ENCODE results near the gene BSPH1. TPM values are rescaled to one million over a fixed set of nuclear protein-coding genes. Genes with fewer than 3 reads are reported as not detected.

Gene BSPH1, protein sequence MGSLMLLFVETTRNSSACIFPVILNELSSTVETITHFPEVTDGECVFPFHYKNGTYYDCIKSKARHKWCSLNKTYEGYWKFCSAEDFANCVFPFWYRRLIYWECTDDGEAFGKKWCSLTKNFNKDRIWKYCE
- total RNA-seq (not detected), polyA plus RNA-seq (not detected)

DNA sequence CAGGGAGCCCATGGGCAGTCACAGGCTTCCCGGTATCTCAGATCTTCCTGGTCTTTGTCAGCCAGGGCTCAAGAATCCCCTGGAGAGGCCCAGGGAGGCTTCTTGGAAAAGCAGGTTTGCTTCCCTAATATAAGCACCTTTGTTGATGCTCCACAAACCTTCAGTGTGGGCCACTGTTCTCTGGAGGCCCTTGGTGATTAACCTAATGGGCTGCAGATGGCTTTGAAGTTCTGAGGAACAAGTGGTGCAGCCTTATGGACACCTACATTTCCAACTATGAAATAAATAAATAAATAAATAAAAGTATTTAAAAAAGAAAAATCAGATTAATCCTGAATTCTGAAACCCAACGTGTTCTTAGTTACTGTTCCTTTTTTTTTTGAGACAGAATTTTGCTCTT, at the start of gene BSPH1:
BSPH1 (minus strand) TSS at position 101 of the 400 bp plus-strand sequence; CDS start at position 12, 89 bp downstream.
- Histone ChIP-seq H3K27ac (ENCODE audit: low read depth, low read length) (no peak within 1 kb of the TSS), H3K9me3 (ENCODE audit: control insufficient read depth in 1 of 2, low read length in 2 of 2) (no peaks in the 10 kb centered on the region), H3K27me3 (ENCODE audit: insufficient read depth, low read length) (no peaks in the 10 kb centered on the region), H3K36me3 (ENCODE audit: insufficient read depth, low read length) (no peaks in the 10 kb centered on the region), H3K4me1 (ENCODE audit: insufficient read depth, low read length) (no peaks in the 10 kb centered on the region), H3K4me3 (ENCODE audit: low read length in 2 of 2) (no peak within 1 kb of the TSS)
- intact Hi-C loops (cut with micrococcal nuclease) = no loop called here
- H3K27me3 Mint-ChIP-seq = peaks cover 20 to 28% of the 10 kb centered on the region in 2 donors
- DNase-seq = no peak
- H3K4me1 Mint-ChIP-seq = no peaks in the 10 kb centered on the region
- ChIA-PET CTCF (ENCODE audit: partially characterized antibody) (interaction anchor here (1.0 kb wide), 1 partner anchor 95 kb away, joined by 3 read pairs; no protein-coding TSS in a partner anchor), POLR2A (ENCODE audit: partially characterized antibody) (no interaction called here)
- no peaks in the 10 kb centered on the region for H3K36me3 Mint-ChIP-seq
- H3K4me3 Mint-ChIP-seq = no peak within 1 kb of the TSS
- H3K27ac Mint-ChIP-seq = no peak within 1 kb of the TSS
- H3K9me3 Mint-ChIP-seq = no peaks in the 10 kb centered on the region

DNA sequence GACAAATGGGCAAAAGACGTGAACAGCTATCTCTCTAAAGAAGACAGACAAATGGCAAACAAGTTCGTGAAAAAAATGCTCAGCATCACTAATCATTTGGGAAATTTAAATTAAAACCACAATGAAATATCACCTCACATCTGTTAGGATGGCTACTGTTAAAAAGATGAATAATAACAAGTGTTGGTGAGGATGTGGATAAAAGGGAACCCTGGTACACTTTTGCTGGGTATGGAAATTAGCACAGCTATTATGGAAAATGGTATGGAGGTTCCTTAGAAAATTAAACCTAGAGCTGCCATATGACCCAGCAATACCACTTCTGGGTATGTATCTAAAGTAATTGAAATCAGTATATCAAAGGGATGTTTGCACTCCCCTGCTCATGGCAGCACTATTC, 44.8 kb upstream of the BSPH1 start:
- peaks cover 29 to 35% of the 10 kb centered on the region in 2 donors for H3K27me3 Mint-ChIP-seq
- CTCF ChIA-PET (ENCODE audit: partially characterized antibody) = no interaction called here
- intact Hi-C loops (cut with micrococcal nuclease) = no loop called here

DNA sequence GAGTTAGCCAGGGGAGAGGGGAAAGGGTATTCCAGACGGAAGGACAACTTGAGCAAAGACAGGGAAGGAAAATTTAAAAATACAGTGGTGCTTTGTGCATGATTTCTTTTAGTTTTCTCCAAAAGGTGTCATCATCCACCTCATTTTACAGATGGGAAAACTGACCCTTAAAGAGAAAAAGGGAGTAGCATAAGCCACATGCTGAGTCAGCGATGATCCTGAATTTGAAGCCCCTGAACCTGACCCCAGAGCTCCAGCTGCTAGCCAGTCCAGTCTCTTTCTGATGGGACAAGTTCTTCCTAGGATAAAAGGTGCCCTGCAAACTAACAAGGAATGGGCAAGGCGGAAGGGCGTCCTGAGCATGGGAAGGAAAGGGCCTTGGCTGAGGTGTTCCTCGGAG, 41.6 kb upstream of the BSPH1 start:
- H3K9me3 Mint-ChIP-seq = peaks cover 0 to 23% (median 16%) of the 10 kb centered on the region in 8 donors
- no peaks in the 10 kb centered on the region for H3K9me3 ChIP-seq (ENCODE audit: control insufficient read depth in 1 of 2, low read length in 2 of 2)
- no peaks in the 10 kb centered on the region for H3K27me3 ChIP-seq (ENCODE audit: insufficient read depth, low read length)
- no peak overlapping the region for H3K4me3 Mint-ChIP-seq
- no peak overlapping the region for H3K4me3 ChIP-seq (ENCODE audit: low read length in 2 of 2)
- peaks cover 19 to 22% of the 10 kb centered on the region in 2 donors for H3K27me3 Mint-ChIP-seq
- CTCF ChIA-PET (ENCODE audit: partially characterized antibody) = no interaction called here
- H3K27ac Mint-ChIP-seq = no peak overlapping the region
- H3K36me3 ChIP-seq (ENCODE audit: insufficient read depth, low read length) = no peaks in the 10 kb centered on the region
- no peaks in the 10 kb centered on the region for H3K4me1 ChIP-seq (ENCODE audit: insufficient read depth, low read length)
- H3K27ac ChIP-seq (ENCODE audit: low read depth, low read length) = no peak overlapping the region
- H3K36me3 Mint-ChIP-seq = peaks cover 0 to 1% of the 10 kb centered on the region in 2 donors
- POLR2A ChIA-PET (ENCODE audit: partially characterized antibody) = no interaction called here
- no peaks in the 10 kb centered on the region for H3K4me1 Mint-ChIP-seq
- no peak for DNase-seq
- intact Hi-C loops (cut with micrococcal nuclease) = no loop called here

More for the DNA sequence above, 44.8 kb upstream of the BSPH1 start:
- no peak overlapping the region for H3K4me3 ChIP-seq (ENCODE audit: low read length in 2 of 2)
- H3K36me3 Mint-ChIP-seq = peaks cover 0 to 1% of the 10 kb centered on the region in 2 donors
- no peaks in the 10 kb centered on the region for H3K9me3 ChIP-seq (ENCODE audit: control insufficient read depth in 1 of 2, low read length in 2 of 2)
- POLR2A ChIA-PET (ENCODE audit: partially characterized antibody) = no interaction called here
- H3K36me3 ChIP-seq (ENCODE audit: insufficient read depth, low read length) = no peaks in the 10 kb centered on the region
- H3K4me1 ChIP-seq (ENCODE audit: insufficient read depth, low read length) = no peaks in the 10 kb centered on the region
- no peak overlapping the region for H3K4me3 Mint-ChIP-seq
- no peak overlapping the region for H3K27ac Mint-ChIP-seq
- H3K9me3 Mint-ChIP-seq = peaks cover 0 to 35% (median 20%) of the 10 kb centered on the region in 8 donors
- no peak for DNase-seq
- H3K27me3 ChIP-seq (ENCODE audit: insufficient read depth, low read length) = no peaks in the 10 kb centered on the region
- H3K27ac ChIP-seq (ENCODE audit: low read depth, low read length) = no peak overlapping the region
- H3K4me1 Mint-ChIP-seq = no peaks in the 10 kb centered on the region

DNA sequence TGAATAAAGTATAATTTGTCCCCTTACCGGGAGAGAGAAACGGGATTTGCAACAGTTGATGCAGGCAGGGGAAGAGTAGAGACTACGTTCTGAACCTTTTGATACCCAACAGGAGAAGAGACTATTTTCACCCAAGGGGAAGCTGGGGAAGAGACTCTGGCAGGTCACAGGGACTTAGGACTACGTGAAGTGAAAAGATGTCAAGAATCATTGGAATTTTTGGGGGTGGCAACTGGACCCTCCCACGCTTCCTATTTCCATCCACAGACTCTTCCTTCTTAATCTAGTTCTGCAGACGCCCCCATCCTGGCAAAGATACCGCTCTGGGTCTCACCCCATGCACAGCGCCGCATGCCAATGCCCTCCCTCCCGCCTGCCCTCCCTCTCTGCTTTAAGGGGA, 38.1 kb upstream of the BSPH1 start:
- POLR2A ChIA-PET (ENCODE audit: partially characterized antibody) = no interaction called here
- H3K36me3 Mint-ChIP-seq = no peaks in the 10 kb centered on the region
- intact Hi-C loops (cut with micrococcal nuclease) = no loop called here
- no peak for DNase-seq
- Histone ChIP-seq H3K27me3 (ENCODE audit: insufficient read depth, low read length) (no peaks in the 10 kb centered on the region), H3K27ac (ENCODE audit: low read depth, low read length) (no peak overlapping the region), H3K4me1 (ENCODE audit: insufficient read depth, low read length) (no peaks in the 10 kb centered on the region), H3K9me3 (ENCODE audit: control insufficient read depth in 1 of 2, low read length in 2 of 2) (no peaks in the 10 kb centered on the region), H3K4me3 (ENCODE audit: low read length in 2 of 2) (no peak overlapping the region), H3K36me3 (ENCODE audit: insufficient read depth, low read length) (no peaks in the 10 kb centered on the region)
- peaks cover 0 to 3% (median 0%) of the 10 kb centered on the region in 8 donors for H3K9me3 Mint-ChIP-seq
- H3K27ac Mint-ChIP-seq = no peak overlapping the region
- H3K4me3 Mint-ChIP-seq = no peak overlapping the region
- H3K4me1 Mint-ChIP-seq = no peaks in the 10 kb centered on the region
- CTCF ChIA-PET (ENCODE audit: partially characterized antibody) = no interaction called here
- H3K27me3 Mint-ChIP-seq = peaks cover 19 to 29% of the 10 kb centered on the region in 2 donors

DNA sequence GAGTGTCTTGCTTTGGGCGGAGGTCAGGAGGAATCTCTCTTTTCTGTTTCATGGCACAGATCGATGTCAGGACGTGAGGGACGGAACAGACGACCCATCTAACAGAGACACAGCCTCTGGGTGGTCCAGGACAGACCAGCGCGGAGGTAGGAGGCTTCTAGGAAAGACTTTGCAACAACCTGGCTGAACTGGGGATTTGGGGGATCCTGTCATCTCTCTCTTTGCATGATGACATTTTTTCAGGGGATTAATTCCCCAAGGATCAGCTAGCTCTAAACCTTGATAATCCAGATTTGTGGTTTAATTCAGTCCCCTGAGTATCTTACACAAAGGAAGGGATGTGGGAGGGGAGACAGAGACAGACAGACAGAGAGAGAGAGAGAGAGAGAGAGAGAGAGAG, 37.5 kb upstream of the BSPH1 start:
- Histone ChIP-seq H3K27ac (ENCODE audit: low read depth, low read length) (no peak overlapping the region), H3K4me3 (ENCODE audit: low read length in 2 of 2) (no peak overlapping the region), H3K36me3 (ENCODE audit: insufficient read depth, low read length) (no peaks in the 10 kb centered on the region), H3K4me1 (ENCODE audit: insufficient read depth, low read length) (no peaks in the 10 kb centered on the region), H3K9me3 (ENCODE audit: control insufficient read depth in 1 of 2, low read length in 2 of 2) (no peaks in the 10 kb centered on the region), H3K27me3 (ENCODE audit: insufficient read depth, low read length) (no peaks in the 10 kb centered on the region)
- ChIA-PET POLR2A (ENCODE audit: partially characterized antibody) (no interaction called here), CTCF (ENCODE audit: partially characterized antibody) (no interaction called here)
- intact Hi-C loops (cut with micrococcal nuclease) = no loop called here
- peaks cover 0 to 3% (median 0%) of the 10 kb centered on the region in 8 donors for H3K9me3 Mint-ChIP-seq
- H3K4me1 Mint-ChIP-seq = no peaks in the 10 kb centered on the region
- H3K36me3 Mint-ChIP-seq = no peaks in the 10 kb centered on the region
- no peak for DNase-seq
- H3K4me3 Mint-ChIP-seq = no peak overlapping the region
- peaks cover 20 to 36% of the 10 kb centered on the region in 2 donors for H3K27me3 Mint-ChIP-seq
- no peak overlapping the region for H3K27ac Mint-ChIP-seq

DNA sequence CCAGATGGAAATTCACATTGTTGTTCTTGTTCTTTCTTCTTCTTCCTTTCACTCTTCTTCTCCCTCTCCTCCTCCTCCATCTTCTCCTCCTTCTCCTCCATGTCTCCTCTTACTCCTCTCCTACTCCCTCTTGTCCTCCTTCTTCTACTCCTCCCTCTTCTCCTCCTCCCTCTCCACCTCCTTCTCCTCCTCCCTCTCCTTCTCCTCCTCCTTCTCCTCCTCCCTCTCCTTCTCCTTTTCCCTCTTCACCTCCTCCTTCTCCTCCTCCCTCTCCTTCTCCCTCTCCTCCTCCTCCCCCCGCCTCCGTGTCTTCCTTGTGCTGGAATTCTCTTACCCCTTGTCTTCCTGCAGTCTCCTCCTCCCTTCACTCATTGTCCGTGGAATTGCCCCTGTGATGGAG, 33.5 kb upstream of the BSPH1 start:
- peaks cover 0 to 2% (median 0%) of the 10 kb centered on the region in 8 donors for H3K9me3 Mint-ChIP-seq
- Histone ChIP-seq H3K9me3 (ENCODE audit: control insufficient read depth in 1 of 2, low read length in 2 of 2) (no peaks in the 10 kb centered on the region), H3K4me3 (ENCODE audit: low read length in 2 of 2) (no peak overlapping the region), H3K27me3 (ENCODE audit: insufficient read depth, low read length) (no peaks in the 10 kb centered on the region), H3K27ac (ENCODE audit: low read depth, low read length) (no peak overlapping the region), H3K36me3 (ENCODE audit: insufficient read depth, low read length) (no peaks in the 10 kb centered on the region), H3K4me1 (ENCODE audit: insufficient read depth, low read length) (no peaks in the 10 kb centered on the region)
- no peak for DNase-seq
- H3K4me1 Mint-ChIP-seq = no peaks in the 10 kb centered on the region
- POLR2A ChIA-PET (ENCODE audit: partially characterized antibody) = no interaction called here
- peaks cover 19 to 38% of the 10 kb centered on the region in 2 donors for H3K27me3 Mint-ChIP-seq
- H3K36me3 Mint-ChIP-seq = no peaks in the 10 kb centered on the region
- CTCF ChIA-PET (ENCODE audit: partially characterized antibody) = no interaction called here
- H3K27ac Mint-ChIP-seq = no peak overlapping the region
- intact Hi-C loops (cut with micrococcal nuclease) = no loop called here
- H3K4me3 Mint-ChIP-seq = no peak overlapping the region

DNA sequence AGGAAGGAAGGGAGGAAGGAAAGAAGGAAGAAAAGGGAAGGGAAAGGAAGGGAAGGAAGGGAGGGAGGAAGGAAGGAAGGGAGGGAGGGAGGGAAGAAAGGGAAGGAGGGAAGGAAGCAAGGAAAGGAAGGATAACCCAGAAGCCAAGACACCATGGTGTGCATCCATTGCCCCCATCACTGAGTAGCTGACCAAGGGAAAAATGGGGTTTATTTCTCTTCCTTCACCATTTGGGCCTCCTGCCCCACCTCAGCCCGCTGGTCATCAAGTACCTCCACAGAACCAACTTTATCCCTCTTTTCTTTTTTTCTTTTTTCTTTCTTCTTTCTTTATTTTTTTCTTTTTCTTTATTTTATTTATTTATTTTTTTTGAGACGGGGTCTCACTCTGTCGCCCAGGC, 31.5 kb upstream of the BSPH1 start:
- peaks cover 18 to 44% of the 10 kb centered on the region in 2 donors for H3K27me3 Mint-ChIP-seq
- Histone ChIP-seq H3K27me3 (ENCODE audit: insufficient read depth, low read length) (no peaks in the 10 kb centered on the region), H3K4me3 (ENCODE audit: low read length in 2 of 2) (no peak overlapping the region), H3K36me3 (ENCODE audit: insufficient read depth, low read length) (no peaks in the 10 kb centered on the region), H3K9me3 (ENCODE audit: control insufficient read depth in 1 of 2, low read length in 2 of 2) (no peaks in the 10 kb centered on the region), H3K4me1 (ENCODE audit: insufficient read depth, low read length) (no peaks in the 10 kb centered on the region), H3K27ac (ENCODE audit: low read depth, low read length) (no peak overlapping the region)
- intact Hi-C loops (cut with micrococcal nuclease) = no loop called here
- no peaks in the 10 kb centered on the region for H3K9me3 Mint-ChIP-seq
- no peak overlapping the region for H3K27ac Mint-ChIP-seq
- no peak for DNase-seq
- H3K4me3 Mint-ChIP-seq = no peak overlapping the region
- POLR2A ChIA-PET (ENCODE audit: partially characterized antibody) = no interaction called here
- CTCF ChIA-PET (ENCODE audit: partially characterized antibody) = no interaction called here
- no peaks in the 10 kb centered on the region for H3K36me3 Mint-ChIP-seq
- no peaks in the 10 kb centered on the region for H3K4me1 Mint-ChIP-seq

DNA sequence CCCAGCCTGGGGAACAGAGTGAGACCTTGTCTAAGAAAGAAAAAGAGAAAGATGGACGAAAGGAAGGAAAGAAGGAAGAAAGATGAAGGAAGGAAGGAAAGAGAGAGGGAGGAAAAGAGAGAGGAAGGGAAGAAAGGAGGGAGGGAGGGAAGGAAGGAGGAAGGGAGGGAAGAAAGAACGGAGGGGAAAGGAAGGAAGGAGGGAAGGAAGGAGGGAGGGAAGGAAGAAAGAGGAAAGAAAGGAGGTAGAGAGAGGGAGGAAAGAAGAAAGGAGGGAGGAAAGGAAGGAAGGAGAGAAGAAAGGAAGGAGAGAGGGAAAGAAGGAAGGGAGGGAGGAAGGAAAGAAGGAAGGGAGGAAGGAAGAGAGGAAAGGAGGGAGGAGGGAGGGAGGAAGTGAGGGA, 31.0 kb upstream of the BSPH1 start:
- Histone ChIP-seq H3K36me3 (ENCODE audit: insufficient read depth, low read length) (no peaks in the 10 kb centered on the region), H3K4me3 (ENCODE audit: low read length in 2 of 2) (no peak overlapping the region), H3K27ac (ENCODE audit: low read depth, low read length) (no peak overlapping the region), H3K9me3 (ENCODE audit: control insufficient read depth in 1 of 2, low read length in 2 of 2) (no peaks in the 10 kb centered on the region), H3K4me1 (ENCODE audit: insufficient read depth, low read length) (no peaks in the 10 kb centered on the region), H3K27me3 (ENCODE audit: insufficient read depth, low read length) (no peaks in the 10 kb centered on the region)
- intact Hi-C loops (cut with micrococcal nuclease) = no loop called here
- Mint-ChIP-seq H3K36me3 (no peaks in the 10 kb centered on the region), H3K9me3 (no peaks in the 10 kb centered on the region), H3K4me3 (no peak overlapping the region), H3K4me1 (no peaks in the 10 kb centered on the region), H3K27ac (no peak overlapping the region), H3K27me3 (peaks cover 18 to 48% of the 10 kb centered on the region in 2 donors)
- CTCF ChIA-PET (ENCODE audit: partially characterized antibody) = no interaction called here
- no peak for DNase-seq
- POLR2A ChIA-PET (ENCODE audit: partially characterized antibody) = no interaction called here
